ENCODE results near the gene ACTR10. TPM values are rescaled to one million over a fixed set of nuclear protein-coding genes. Genes with fewer than 3 reads are reported as not detected.
"Not testable (repeated sequence)": the region's sequence is repeated elsewhere in the genome, so short reads cannot be mapped to it uniquely, and the experiment has no call there.

Gene ACTR10
- total RNA-seq, 1 donor from 2014 or later, result 103 TPM

DNA sequence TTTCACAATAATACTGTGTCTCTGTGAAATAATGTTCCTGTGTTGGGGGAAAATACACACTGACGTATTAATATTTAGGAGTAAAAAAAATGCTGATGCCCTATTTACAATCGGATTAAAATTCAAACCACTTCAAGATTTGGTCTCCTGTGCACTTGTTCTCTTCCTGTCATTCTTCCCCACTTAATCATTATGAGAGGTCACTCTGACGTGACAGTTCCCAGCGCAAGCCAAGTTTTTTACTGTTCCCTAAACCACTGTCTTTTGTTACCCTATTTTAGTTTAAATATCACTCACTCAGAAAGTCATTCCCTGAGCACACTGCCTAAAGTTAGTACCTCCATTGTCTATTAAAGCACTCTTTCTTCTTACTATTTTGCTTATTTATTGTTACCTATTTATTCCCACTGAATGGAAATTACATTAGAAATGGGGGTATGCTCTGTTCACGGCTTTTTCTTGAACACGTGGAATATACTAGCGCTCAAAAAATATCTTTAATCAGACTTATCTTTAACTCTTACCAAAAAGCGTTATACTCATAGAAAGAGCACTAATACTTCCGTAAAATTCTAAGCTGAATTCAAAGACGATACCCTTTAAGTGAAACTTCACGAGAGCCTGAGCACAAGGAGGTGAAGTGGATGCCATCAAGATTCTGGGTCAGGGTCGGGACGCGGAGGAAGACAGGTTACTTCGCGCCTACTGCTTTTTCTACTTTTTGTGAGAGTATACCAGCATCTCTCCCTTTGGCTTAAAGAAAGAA lies 44.0 kb downstream of the ACTR10 start:
- TF ChIP-seq, protein P1, sequence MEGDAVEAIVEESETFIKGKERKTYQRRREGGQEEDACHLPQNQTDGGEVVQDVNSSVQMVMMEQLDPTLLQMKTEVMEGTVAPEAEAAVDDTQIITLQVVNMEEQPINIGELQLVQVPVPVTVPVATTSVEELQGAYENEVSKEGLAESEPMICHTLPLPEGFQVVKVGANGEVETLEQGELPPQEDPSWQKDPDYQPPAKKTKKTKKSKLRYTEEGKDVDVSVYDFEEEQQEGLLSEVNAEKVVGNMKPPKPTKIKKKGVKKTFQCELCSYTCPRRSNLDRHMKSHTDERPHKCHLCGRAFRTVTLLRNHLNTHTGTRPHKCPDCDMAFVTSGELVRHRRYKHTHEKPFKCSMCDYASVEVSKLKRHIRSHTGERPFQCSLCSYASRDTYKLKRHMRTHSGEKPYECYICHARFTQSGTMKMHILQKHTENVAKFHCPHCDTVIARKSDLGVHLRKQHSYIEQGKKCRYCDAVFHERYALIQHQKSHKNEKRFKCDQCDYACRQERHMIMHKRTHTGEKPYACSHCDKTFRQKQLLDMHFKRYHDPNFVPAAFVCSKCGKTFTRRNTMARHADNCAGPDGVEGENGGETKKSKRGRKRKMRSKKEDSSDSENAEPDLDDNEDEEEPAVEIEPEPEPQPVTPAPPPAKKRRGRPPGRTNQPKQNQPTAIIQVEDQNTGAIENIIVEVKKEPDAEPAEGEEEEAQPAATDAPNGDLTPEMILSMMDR (conservative IDR thresholded peaks at IDR 0.05; ENCODE audit: low read depth, low read length), result no peak

DNA sequence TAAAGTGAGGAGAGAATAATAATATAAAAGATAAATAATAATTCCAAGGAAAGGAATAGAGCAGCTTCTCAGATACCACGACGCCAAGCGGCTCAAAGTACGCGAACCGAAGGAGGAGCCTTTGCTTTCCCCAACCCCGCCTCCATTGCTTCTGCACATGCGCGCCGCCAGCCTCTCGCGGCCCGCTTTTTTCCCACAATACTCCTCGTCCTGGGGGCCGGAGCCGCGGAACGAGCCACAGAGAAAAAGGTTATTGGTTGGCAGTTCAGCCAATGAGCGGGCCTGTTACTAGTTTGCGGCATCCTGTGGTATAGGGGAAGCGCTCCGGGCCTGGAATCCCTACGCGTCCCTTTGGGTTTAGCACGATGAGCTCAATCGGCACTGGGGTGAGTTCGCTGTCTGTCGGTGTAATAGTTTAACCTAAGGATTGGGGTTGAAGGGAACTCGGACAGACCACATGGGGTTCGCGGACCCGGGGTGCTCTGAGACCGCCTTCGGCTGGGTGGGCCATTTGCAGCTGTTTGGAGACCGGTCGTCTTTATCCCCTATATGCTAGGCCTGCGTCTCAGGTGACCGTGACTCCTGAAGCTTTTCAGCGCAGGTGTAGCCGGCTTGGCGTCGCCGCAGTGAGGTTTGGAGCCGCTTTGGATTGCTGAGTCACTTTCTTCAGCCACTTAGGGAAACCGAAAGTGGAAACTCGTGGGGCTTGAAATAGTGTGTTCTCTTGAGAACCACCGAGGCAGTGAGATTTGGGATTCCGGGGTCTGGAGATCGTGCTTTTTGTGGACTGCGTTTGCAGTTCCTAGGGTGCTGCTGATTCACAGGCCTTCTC lies 44.8 kb downstream of the ACTR10 start, which contains the start of gene PSMA3:
Gene PSMA3 (plus strand): TSS at position 288 of the 832 bp plus-strand sequence. CDS start 78 bp downstream, at position 366.
- TF ChIP-seq, protein P1 (conservative IDR thresholded peaks at IDR 0.05; ENCODE audit: low read depth, low read length), result no peak
- peak; percentile 66 for DNase-seq (ENCODE audit: low read depth)

More for the DNA sequence above, 44.0 kb downstream of the ACTR10 start:
- H3K4me3 ChIP-seq (ENCODE audit: low read depth, low read length), result peak overlapping the region; percentile 90
- DNase-seq (ENCODE audit: low read depth), result no peak

GRCh38 chr14:58245562-58245961 lies 45.6 kb downstream of the ACTR10 start:
- H3K4me3 ChIP-seq (ENCODE audit: low read depth, low read length), result peak overlapping the region; percentile 90
- TF ChIP-seq, protein P1 (conservative IDR thresholded peaks at IDR 0.05; ENCODE audit: low read depth, low read length), result no peak
- no peak for DNase-seq (ENCODE audit: low read depth)

More for the DNA sequence above, 44.8 kb downstream of the ACTR10 start, which contains the start of gene PSMA3:
- H3K4me3 ChIP-seq (ENCODE audit: low read depth, low read length), result peak within 1 kb of the TSS; percentile 90

- no peak overlapping the region for H3K4me3 ChIP-seq (ENCODE audit: low read depth, low read length)
- TF ChIP-seq, protein P1 (conservative IDR thresholded peaks at IDR 0.05; ENCODE audit: low read depth, low read length), result no peak
- DNase-seq (ENCODE audit: low read depth), result no peak
These were observed 49.7 kb downstream of the ACTR10 start for GRCh38 chr14:58249611-58250010.

DNA sequence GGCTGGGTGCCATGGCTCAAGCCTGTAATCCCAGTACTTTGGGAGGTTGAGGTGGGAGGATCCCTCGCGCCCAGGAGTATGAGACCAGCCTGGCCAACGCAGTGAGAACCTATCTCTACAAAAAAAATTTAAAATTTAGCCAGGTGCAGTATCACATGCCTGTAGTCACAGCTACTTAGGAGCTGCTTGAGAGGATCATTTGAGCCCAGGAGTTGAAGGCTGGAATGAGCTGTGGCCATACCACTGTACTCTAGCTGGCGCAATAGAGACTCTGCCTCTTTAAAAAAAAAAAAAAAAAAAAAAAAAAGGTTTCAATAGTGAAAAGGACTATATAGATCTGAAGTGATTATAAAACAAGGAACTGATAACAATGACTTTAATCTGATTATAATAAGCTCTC lies 58.2 kb downstream of the ACTR10 start:
- DNase-seq (ENCODE audit: low read depth), result no peak
- TF ChIP-seq, protein P1 (conservative IDR thresholded peaks at IDR 0.05; ENCODE audit: low read depth, low read length), result peak; percentile 12
- no peak overlapping the region for H3K4me3 ChIP-seq (ENCODE audit: low read depth, low read length)

- DNase-seq (ENCODE audit: low read depth); H3K4me3 ChIP-seq (ENCODE audit: low read depth, low read length): not testable (repeated sequence)
These were observed 62.1 kb downstream of the ACTR10 start for GRCh38 chr14:58262005-58262404.

DNA sequence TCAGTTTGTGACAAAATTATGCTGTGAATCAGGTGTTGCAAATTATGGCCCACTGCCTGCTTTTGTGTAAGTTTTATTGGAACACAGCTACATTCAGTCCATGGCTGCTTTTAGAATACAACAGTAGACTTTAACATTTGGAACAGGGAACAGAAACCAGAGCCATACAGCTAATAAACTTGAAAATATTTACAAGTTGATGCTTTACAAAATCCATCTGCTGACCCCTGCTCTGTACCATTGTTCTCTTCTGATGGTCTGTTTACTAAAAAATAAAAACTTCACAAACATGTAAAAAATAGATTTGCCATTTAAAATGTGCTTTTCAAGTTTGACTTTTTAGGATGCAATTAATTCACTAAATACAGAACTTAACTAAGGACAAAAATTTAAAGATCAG lies 65.5 kb downstream of the ACTR10 start:
- TF ChIP-seq, protein P1 (conservative IDR thresholded peaks at IDR 0.05; ENCODE audit: low read depth, low read length), result no peak
- no peak overlapping the region for H3K4me3 ChIP-seq (ENCODE audit: low read depth, low read length)

More for the DNA sequence above, 65.5 kb downstream of the ACTR10 start:
- no peak for DNase-seq (ENCODE audit: low read depth)
